ENCODE results near the gene BAAT.

Gene BAAT

DNA sequence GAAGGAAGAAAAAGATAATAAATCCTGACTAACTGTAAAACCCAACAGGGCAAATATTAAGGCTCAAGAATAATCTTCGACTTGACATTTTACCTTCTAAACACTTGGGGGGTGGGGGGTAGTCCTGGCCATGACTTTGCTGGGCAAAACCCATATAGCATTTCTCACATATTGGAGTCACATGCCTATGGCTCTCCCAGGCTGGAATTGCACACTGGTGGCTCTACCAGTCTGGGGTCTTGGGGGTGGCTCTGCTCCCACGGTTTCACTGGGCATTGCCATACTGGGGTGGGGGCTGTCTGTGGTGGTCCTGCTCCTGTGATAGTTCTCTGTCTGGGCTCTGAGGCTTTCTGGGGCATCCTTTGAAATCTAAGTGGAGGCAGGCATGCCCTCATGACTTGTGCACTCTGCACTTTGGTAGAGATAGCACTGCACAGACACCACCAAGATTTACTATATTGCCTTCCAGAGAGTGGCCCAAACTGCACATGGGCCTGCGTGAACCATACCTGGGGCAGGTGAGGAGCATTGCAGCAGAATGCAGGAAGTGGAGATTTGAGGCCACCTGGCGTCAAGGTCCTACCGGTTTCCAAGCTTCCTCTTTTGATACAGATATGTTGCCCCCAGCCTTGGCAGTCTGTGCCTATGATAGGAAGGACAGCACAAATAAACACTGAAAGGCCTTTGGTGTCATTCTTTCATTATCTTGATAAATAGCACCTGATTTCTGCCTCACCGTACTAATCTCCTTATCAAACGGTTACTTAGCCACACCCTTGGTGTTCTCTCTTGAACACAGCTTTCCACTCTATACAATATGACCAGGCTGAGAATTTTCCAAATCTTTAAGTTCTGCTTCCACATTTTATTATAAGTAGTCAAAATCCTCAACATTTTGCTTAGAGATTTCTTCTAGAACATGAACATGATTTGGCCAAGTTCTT, 29.8 kb downstream of the BAAT start:
- TF ChIP-seq PAX5 (IDR thresholded peaks at IDR 0.05; ENCODE audit: insufficient read depth, low read length, severe bottlenecking) = no peak
- TF ChIP-seq SPI1 (IDR thresholded peaks at IDR 0.05; ENCODE audit: low read depth, low read length) = no peak
- no peak for TF ChIP-seq POLR2A (IDR thresholded peaks at IDR 0.05; ENCODE audit: low read depth, low read length)
- no peak for TF ChIP-seq POLR2AphosphoS5 (IDR thresholded peaks at IDR 0.05; ENCODE audit: low read depth, low read length)
- no peak for TF ChIP-seq POU2F2 (IDR thresholded peaks at IDR 0.05; ENCODE audit: low read depth, low read length)
- no peak for TF ChIP-seq TAF1 (IDR thresholded peaks at IDR 0.05; ENCODE audit: low read depth, low read length)
- no peak for FAIRE-seq
- no peak for DNase-seq (ENCODE audit: insufficient read length, low spot score)

DNA sequence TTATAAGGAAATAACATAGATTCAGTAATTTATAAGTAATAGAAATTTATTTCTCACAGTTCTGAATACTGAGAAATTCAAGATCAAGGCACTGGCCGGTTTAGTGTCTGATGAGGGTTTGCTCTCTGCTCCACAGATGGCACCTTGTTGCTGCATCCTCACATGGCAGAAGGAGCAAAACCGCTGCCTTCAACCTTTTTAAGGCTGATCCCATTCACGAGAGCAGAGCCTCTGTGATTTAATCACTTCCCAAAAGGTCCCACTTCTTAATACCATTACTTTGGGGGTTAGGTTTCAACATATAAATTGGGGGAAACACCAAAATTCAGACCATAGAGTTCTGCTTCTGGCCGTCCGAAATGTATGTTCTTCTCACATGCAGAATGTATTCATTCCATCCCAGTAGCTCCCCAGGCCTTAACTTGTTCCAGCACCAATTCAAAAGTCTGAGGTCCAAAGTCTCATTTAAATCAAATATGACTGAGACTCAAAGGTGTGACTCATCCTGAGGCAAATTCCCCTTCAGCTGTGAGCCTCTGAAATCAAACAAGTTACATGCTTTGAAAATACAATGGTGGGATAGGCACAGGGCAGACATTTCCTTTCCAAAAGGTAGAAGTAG, 30.6 kb downstream of the BAAT start:
- TF ChIP-seq POLR2AphosphoS5 (IDR thresholded peaks at IDR 0.05; ENCODE audit: low read depth, low read length) = no peak
- TF ChIP-seq POU2F2 (IDR thresholded peaks at IDR 0.05; ENCODE audit: low read depth, low read length) = no peak
- TF ChIP-seq POLR2A (IDR thresholded peaks at IDR 0.05; ENCODE audit: low read depth, low read length) = no peak
- TF ChIP-seq PAX5 (IDR thresholded peaks at IDR 0.05; ENCODE audit: insufficient read depth, low read length, severe bottlenecking) = no peak
- TF ChIP-seq TAF1 (IDR thresholded peaks at IDR 0.05; ENCODE audit: low read depth, low read length) = no peak
- TF ChIP-seq SPI1 (IDR thresholded peaks at IDR 0.05; ENCODE audit: low read depth, low read length) = no peak
- DNase-seq (ENCODE audit: insufficient read length, low spot score) = no peak
- no peak for FAIRE-seq

- DNase-seq (ENCODE audit: insufficient read length, low spot score) (no peak), FAIRE-seq (no peak)
- no peak for TF ChIP-seq POLR2A (IDR thresholded peaks at IDR 0.05; ENCODE audit: low read depth, low read length)
- TF ChIP-seq SPI1 (IDR thresholded peaks at IDR 0.05; ENCODE audit: low read depth, low read length) = no peak
- no peak for TF ChIP-seq PAX5 (IDR thresholded peaks at IDR 0.05; ENCODE audit: insufficient read depth, low read length, severe bottlenecking)
- TF ChIP-seq TAF1 (IDR thresholded peaks at IDR 0.05; ENCODE audit: low read depth, low read length) = no peak
- no peak for TF ChIP-seq POLR2AphosphoS5 (IDR thresholded peaks at IDR 0.05; ENCODE audit: low read depth, low read length)
- no peak for TF ChIP-seq POU2F2 (IDR thresholded peaks at IDR 0.05; ENCODE audit: low read depth, low read length)
These were observed 31.1 kb downstream of the BAAT start for GRCh38 chr9:101353683-101354082.

- FAIRE-seq (no peak), DNase-seq (ENCODE audit: insufficient read length, low spot score) (no peak)
- TF ChIP-seq TAF1 (IDR thresholded peaks at IDR 0.05; ENCODE audit: low read depth, low read length) (no peak), POLR2A (IDR thresholded peaks at IDR 0.05; ENCODE audit: low read depth, low read length) (no peak), POU2F2 (IDR thresholded peaks at IDR 0.05; ENCODE audit: low read depth, low read length) (no peak), POLR2AphosphoS5 (IDR thresholded peaks at IDR 0.05; ENCODE audit: low read depth, low read length) (no peak), PAX5 (IDR thresholded peaks at IDR 0.05; ENCODE audit: insufficient read depth, low read length, severe bottlenecking) (no peak)
These were observed 31.8 kb downstream of the BAAT start for GRCh38 chr9:101352892-101353463.

GRCh38 chr9:101350285-101350684, 34.5 kb downstream of the BAAT start:
- TF ChIP-seq POLR2A (IDR thresholded peaks at IDR 0.05; ENCODE audit: low read depth, low read length) (no peak), SPI1 (IDR thresholded peaks at IDR 0.05; ENCODE audit: low read depth, low read length) (no peak), POU2F2 (IDR thresholded peaks at IDR 0.05; ENCODE audit: low read depth, low read length) (no peak), PAX5 (IDR thresholded peaks at IDR 0.05; ENCODE audit: insufficient read depth, low read length, severe bottlenecking) (no peak), POLR2AphosphoS5 (IDR thresholded peaks at IDR 0.05; ENCODE audit: low read depth, low read length) (no peak), TAF1 (IDR thresholded peaks at IDR 0.05; ENCODE audit: low read depth, low read length) (no peak)
- no peak for DNase-seq (ENCODE audit: insufficient read length, low spot score)
- no peak for FAIRE-seq

DNA sequence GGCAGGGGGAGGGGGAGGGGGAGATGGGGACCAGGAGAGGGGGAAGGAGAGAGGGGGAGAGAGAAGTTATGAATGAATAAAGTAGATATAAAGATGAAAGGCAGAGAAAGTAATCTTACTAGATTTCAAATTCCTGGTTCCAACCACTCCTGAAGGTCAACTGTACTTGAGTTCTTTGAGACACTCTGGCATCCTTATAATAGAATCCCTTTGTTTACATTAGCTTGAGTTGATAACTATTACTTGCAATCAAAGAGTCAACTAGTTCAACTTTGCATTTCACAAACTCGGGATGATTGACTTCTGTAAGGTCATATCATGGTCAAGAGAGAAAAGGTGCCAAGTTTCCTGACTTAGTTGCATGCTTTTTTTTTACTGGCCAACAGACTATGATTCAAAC, 42.2 kb downstream of the BAAT start:
- DNase-seq (ENCODE audit: insufficient read length, low spot score) (no peak), FAIRE-seq (no peak)
- no peak for TF ChIP-seq POLR2A (IDR thresholded peaks at IDR 0.05; ENCODE audit: low read depth, low read length)

- no peak for DNase-seq (ENCODE audit: insufficient read length, low spot score)
- TF ChIP-seq SPI1 (IDR thresholded peaks at IDR 0.05; ENCODE audit: low read depth, low read length) = no peak
- no peak for TF ChIP-seq POLR2AphosphoS5 (IDR thresholded peaks at IDR 0.05; ENCODE audit: low read depth, low read length)
- no peak for TF ChIP-seq TAF1 (IDR thresholded peaks at IDR 0.05; ENCODE audit: low read depth, low read length)
- TF ChIP-seq POU2F2 (IDR thresholded peaks at IDR 0.05; ENCODE audit: low read depth, low read length) = no peak
- no peak for TF ChIP-seq POLR2A (IDR thresholded peaks at IDR 0.05; ENCODE audit: low read depth, low read length)
- TF ChIP-seq PAX5 (IDR thresholded peaks at IDR 0.05; ENCODE audit: insufficient read depth, low read length, severe bottlenecking) = no peak
- FAIRE-seq = no peak
These were observed 42.8 kb downstream of the BAAT start for GRCh38 chr9:101341958-101342357.

DNA sequence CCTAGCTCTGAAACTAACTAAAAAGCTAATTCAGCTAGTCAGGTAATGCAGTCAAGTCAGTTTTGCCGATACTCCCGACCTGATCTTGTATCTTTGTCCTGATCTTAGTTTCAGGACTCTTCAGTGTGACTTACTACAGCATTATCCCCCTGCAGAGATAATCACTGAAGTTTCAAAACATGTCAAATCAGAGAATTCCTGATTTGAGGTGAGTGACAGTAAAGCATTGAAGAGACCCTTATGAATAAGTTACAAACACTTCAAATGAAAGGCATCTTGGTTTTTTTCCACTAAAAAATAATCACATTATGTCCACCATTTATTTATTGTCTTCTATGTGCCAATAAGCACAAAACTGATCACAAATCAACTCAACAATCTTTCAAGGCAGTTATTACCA, 47.6 kb downstream of the BAAT start:
- TF ChIP-seq POLR2A (IDR thresholded peaks at IDR 0.05; ENCODE audit: low read depth, low read length) (no peak), POLR2AphosphoS5 (IDR thresholded peaks at IDR 0.05; ENCODE audit: low read depth, low read length) (no peak), PAX5 (IDR thresholded peaks at IDR 0.05; ENCODE audit: insufficient read depth, low read length, severe bottlenecking) (no peak), TAF1 (IDR thresholded peaks at IDR 0.05; ENCODE audit: low read depth, low read length) (no peak), POU2F2 (IDR thresholded peaks at IDR 0.05; ENCODE audit: low read depth, low read length) (no peak), SPI1 (IDR thresholded peaks at IDR 0.05; ENCODE audit: low read depth, low read length) (no peak)
- DNase-seq (ENCODE audit: insufficient read length, low spot score) (no peak), FAIRE-seq (no peak)

DNA sequence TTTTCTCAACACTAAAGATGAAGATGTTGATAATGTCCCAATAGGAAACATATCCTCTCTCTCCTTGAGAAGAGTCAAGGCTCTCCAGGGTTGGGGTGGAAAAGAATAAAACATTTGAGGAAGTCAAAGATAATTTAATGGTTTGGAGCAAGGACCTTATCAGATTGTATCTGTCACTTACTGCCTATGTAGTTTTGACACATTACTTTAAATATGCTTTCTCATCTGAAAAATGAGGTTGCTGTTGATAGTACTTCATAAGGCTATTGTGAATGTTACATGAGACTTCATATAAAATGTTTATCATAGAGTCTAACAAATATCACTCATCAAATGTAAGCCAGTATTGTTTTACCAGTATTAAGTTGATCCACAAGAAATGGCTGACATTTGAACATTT, 48.7 kb downstream of the BAAT start:
- FAIRE-seq = no peak
- TF ChIP-seq PAX5 (IDR thresholded peaks at IDR 0.05; ENCODE audit: insufficient read depth, low read length, severe bottlenecking) (no peak), SPI1 (IDR thresholded peaks at IDR 0.05; ENCODE audit: low read depth, low read length) (no peak), POLR2AphosphoS5 (IDR thresholded peaks at IDR 0.05; ENCODE audit: low read depth, low read length) (no peak), POU2F2 (IDR thresholded peaks at IDR 0.05; ENCODE audit: low read depth, low read length) (no peak), TAF1 (IDR thresholded peaks at IDR 0.05; ENCODE audit: low read depth, low read length) (no peak), POLR2A (IDR thresholded peaks at IDR 0.05; ENCODE audit: low read depth, low read length) (no peak)
- DNase-seq (ENCODE audit: insufficient read length, low spot score) = no peak
